Stimulated activated CD4-positive, alpha-beta T cell treated with anti-CD3 and anti-CD28 coated beads, TNF-alpha, amount 100 ng/mL, for 4 hours (primary cell): ENCODE results near the gene TTC23L.
"Not testable (repeated sequence)": the region's sequence is repeated elsewhere in the genome, so short reads cannot be mapped to it uniquely, and the experiment has no call there.

Source experiments
- DNase-seq, 3 experiments: peaks; one replicate each; pipeline ENCODE4 v3.0.0-alpha.2; 2020; ENCODE audit warnings: low read depth in 3 of 3

Gene TTC23L

DNA sequence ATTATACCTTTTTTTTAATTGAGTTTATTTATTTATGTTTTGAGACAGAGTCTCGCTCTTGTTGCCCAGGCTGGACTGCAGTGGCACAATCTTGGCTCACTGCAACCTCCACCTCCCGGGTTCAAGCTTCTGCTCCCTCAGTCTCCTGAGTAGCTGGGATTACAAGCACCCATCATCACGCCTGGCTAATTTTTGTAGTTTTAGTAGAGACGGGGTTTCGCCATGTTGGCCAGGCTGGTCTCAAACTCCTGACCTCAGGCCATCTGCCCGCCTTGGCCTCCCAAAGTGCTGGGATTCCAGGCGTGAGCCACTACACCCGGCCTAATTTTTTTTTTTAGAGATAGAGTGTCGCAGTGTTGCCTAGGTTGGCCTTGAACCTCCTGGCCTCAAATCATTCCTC lies 84.3 kb downstream of the TTC23L start:
- not testable (repeated sequence) for DNase-seq

DNA sequence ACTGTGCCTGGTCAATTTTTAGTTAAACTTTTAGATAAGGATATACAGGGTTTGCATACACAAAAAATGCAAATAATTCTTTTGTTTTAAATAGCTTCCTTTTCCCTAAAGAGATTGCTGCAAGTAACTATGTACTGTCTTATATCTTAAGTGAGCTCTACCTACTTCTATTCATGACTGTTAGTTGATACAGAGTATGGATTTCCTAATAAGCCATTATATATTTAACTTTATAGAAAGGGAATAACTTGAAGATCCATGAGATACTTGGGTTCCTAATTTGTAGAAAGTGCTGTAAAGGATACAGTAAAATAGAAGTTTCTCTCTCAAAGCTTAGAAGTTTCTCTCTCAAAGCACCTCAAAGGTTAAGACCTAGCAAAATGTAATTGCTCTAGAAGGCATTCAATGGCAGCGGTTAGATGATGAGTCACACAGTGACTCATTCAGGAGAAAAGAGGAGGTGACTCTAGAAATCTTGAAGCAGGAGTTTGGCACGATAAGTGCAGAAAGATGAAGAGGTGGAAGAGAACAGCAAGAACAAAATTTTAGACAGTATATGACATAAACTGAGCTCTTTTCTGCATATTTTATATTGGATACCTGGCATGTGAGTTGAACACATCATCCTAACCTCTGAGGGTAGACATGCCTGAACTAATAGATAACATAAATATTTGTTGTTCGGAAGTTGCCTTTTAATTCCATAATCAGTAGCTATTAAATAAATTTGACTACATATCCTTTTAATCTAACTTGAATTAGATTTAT lies 84.9 kb downstream of the TTC23L start:
- DNase-seq = peak in 1 of 3 experiments; percentile 17

DNA sequence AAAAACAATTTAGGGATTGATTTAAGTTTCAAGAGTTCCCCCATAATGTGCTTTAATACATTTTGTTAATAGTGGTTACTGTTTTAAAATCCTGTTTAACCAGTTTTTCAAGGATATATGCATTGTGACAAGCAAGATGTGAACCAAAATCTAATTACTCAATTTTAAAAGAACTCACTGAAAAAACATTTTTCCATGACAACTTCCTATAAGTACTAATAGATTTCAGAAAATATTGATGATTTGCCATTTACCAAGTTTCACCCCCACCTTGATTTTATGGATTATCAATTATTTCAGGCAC lies 85.5 kb downstream of the TTC23L start:
- no peak for DNase-seq

DNA sequence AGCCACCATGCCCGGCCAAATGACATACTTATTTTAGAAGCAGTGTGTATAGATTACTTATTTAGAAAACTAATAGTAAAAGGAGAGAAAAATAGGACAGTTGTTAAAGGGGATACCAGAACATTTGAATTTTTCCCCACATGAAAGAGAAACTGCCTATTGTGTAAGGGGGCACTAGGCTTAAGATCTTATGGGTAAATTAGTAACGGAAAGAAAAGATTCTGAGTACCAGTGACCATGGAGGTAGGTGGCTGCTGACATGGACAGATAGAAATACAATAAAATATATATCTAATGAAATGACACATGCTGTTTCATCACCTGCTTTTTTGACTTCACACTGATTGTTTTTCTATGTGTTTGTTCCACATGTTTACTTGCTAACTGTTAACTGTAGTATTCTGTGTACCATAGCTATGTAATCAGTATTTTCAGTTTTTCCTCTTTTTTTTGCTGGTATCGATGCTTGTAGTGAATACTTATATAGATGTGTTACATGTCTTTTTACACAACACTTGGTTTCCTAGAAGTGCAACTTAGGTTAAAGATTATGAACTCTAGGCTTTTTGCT lies 87.4 kb downstream of the TTC23L start:
- no peak for DNase-seq

DNA sequence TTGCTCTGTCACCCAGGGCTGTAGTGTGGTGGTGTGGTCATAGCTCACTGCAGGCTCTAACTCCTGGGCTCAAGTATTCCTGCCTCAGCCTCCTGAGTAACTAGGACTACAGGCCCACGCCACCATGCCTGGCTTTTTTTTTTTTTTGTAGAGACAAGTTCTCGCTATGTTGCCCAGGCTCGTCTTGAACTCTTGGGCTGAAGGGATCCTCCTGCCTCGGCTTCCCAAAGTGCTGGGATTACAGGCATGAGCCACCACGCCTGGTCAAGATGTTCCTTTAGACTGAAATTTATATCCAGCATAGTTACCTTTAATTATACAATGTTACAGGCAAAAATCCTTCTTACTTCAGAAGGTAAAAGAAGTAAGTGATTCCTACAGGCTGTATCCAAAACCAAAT lies 88.8 kb downstream of the TTC23L start:
- no peak for DNase-seq

DNA sequence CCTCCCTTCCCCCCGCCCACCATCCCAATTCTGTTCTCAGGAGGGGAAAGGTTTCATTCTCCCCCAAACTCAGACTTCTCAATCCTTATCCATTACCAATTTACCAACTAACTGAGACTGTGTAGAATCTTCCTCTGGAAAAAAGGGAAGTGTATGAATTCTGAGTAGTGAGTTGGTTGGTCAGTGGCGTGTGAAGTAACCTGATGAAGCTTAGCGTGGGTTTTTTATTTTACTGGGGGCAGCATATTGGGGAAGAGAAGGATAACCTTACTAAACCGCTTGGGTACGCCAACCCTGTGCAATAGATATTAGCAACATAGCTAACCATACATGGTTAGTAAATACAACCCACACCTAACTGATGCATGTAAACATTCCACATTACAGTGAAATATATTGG lies 89.3 kb downstream of the TTC23L start:
- DNase-seq = no peak

DNA sequence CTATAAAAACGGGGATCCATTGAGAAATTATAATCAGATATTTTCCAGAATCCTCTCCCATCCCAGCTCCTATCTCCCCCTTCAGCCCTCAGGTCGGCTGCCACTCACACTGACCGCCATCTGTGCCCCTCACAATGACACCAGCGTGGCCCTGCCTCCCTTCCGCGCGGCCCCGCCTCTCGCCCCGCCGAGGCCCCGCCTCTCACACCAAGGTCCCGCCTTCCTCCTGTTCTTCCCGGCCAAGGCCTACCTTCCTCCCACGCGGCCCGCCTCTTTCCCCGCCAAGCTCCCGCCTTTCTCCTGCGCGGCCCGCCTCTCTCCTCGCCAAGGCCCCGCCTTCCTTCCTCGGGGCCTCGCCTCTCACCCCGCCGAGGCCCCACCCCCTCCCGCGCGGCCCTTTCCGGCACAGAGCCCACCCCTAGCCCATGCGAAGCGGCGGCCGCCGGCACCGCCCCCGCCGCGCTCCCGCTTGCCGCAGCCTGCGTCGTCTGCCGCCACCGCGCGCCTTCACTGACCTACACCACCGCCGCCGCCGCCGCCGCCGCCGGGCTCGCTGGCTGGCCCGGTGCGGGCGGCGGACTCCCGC lies 90.3 kb downstream of the TTC23L start, which contains the start of gene DNAJC21:
Gene DNAJC21, plus strand, starts transcription at position 426 of the 586 bp plus-strand sequence. CDS start 261 bp downstream, outside the sequence.
- DNase-seq = peak; percentile 97 to 98 (median 98)

DNA sequence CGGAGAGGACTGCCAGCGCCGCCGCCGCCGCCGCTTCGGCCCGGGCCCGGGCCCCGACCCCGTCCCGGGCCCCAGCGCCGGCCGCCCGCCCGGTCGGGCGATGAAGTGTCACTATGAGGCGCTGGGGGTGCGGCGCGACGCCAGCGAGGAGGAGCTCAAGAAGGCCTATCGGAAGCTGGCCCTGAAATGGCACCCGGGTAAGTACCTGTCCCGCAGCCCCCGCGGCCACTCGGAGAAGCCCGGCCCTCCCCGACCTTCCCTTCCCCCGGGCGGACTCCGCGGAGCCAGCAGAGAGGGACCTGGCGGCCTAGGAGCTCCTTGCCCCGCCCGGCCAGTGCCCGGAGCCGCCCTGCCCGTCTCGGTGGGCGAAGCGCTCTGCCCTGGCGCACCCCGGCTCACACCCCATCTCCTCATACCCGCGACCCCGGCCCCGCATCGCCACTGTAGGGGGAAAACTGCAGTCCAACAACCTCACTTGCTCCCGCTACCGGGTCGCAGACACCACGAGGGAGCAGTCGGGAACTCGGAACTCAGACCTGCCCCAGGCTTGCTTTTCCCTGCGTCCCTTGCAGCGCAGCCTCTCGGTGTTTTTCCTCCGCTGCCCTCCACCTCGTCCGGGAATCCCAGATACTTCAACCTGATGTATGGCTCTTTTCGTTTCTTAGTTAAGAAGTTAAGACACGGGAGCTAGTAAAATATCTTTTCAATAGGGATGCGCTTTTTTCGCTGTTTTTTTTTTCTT lies 90.9 kb downstream of the TTC23L start:
- DNase-seq = peak; percentile 55 to 65 (median 57)

DNA sequence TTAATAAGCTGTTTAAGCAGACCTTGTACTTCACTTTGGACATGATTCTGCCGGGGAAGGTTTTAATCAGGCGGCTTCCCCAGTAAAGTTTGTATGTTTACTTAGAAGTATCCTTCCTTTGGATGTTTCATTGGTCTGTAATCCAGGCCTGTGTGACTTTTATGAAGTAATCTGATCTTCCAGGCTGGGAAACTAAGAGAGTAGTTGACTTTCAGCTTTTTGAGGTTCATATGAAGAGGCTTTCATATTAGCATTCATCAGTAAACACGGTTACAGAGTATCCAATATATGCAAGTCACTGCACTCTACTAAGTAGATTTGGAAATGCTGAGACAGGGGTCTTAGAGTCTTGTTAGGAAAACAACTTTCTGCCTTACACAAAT lies 91.5 kb downstream of the TTC23L start:
- DNase-seq = no peak

DNA sequence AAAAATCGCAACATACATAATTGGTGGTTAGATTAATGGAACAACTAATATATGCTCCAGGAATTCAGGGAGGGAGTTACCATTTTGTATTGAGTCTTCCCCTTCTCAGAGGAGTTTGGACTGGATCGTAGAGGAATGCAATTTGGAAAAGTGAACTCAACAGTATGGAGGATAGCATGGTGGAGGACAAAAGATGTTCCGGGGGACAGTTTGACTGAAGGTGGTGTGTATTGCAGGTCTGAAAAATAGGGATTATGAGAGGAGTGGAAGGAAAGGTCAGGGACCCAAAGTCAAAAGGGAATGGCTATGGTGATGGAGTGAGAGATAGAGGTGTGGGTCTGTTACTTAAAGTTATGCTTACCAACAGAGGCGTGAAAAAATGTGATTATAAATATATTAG lies 91.9 kb downstream of the TTC23L start:
- no peak for DNase-seq

DNA sequence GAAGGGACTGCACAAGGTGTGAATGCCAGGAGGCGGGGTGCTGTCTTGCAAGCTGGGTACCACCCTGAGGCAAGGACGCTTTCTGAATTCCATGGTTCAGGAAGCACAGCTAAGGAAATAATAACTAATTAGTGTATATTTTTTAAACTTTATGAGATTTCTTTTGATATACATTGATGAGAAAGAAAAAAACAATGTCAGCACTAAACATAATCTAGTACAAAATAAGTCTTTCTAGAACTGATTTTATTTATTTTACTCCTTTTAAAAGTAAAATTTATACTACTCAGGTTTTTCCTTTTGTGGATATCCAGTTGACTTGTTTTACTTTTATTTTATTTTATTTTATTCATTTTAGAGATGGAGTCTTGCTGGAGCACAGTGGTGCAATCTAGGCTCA lies 94.0 kb downstream of the TTC23L start:
- no peak for DNase-seq

DNA sequence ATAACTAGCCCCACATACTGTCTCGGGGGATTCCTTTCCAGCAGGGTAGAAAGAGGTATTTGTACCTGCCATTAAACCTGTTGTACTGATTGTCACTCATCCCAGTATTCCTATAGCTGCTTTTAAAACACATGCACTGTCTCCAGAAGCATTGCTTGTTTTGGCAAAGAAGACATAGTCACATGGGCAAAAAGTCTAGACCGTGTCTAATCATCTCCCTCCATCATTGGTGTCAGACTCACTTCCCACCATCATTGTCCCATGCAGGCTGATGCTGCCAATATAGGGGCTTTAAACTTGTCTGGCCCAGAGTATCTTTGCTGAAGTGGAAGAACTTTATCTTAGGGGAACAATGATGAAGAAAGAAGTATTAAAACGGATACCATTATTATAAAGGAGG lies 103.0 kb downstream of the TTC23L start:
- no peak for DNase-seq

DNA sequence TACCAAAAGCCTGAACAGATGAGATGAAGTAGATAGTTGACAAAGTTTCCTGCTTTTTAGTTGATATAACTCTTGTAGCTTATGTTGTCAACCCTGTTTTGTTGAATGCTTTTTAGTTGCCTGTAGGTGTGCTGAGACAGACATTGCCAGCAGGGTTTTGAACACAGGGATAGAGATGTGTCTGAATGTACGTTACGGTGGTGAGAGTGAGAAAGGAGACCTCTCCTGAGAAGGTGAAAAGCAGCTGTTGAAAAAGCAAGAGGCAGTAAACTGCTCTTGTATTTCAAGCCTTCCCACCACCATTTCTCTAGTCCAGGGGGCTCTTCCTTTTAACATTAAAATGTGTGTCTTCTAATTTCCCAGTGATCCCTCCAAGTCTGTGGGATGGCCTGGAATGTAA lies 105.1 kb downstream of the TTC23L start:
- no peak for DNase-seq

DNA sequence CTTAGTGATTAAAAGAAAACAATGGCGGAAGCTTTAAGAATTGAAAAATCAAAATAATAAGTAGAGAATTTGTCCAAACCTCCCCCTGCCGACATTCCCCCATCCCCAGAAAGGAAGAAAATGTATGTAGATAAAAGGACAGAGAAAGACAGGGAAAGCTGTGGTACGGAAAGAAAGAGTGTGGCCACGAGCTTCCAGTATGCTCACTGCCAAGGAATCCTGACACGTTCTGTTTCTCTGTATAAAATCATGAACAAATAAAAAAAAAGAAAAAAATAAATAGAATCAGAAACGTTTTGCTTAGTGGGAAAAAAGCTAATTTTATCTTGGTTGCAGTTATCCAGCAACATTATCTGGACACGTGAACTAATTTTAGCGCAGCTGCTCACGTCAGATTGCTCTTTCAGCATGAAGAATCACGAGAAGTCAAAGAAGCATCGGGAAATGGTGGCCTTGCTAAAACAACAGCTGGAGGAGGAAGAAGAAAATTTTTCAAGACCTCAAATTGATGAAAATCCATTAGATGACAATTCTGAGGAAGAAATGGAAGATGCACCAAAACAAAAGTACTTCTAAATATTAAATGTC lies 105.6 kb downstream of the TTC23L start:
- DNase-seq = no peak
